Measurements from ENCODE around the gene MAP6D1.

GRCh38 chr3:183862610-183863009, 37.2 kb upstream of the MAP6D1 start:
- TF ChIP-seq CTCF (IDR thresholded peaks at IDR 0.05 in 8 of 11, conservative IDR thresholded peaks at IDR 0.05 in 3 of 11) (no peak), POLR2AphosphoS5 (IDR thresholded peaks at IDR 0.05) (no peak)
